GM21619 (cell line): ENCODE results near the gene NAP1L5.

Experiments
- ATAC-seq: cut with Tn5 transposase; IDR thresholded peaks from one replicate; pipeline ENCODE4 v1.9.1; 2021; ENCODE audit not compliant: unreplicated experiment

Gene NAP1L5, protein sequence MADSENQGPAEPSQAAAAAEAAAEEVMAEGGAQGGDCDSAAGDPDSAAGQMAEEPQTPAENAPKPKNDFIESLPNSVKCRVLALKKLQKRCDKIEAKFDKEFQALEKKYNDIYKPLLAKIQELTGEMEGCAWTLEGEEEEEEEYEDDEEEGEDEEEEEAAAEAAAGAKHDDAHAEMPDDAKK

DNA sequence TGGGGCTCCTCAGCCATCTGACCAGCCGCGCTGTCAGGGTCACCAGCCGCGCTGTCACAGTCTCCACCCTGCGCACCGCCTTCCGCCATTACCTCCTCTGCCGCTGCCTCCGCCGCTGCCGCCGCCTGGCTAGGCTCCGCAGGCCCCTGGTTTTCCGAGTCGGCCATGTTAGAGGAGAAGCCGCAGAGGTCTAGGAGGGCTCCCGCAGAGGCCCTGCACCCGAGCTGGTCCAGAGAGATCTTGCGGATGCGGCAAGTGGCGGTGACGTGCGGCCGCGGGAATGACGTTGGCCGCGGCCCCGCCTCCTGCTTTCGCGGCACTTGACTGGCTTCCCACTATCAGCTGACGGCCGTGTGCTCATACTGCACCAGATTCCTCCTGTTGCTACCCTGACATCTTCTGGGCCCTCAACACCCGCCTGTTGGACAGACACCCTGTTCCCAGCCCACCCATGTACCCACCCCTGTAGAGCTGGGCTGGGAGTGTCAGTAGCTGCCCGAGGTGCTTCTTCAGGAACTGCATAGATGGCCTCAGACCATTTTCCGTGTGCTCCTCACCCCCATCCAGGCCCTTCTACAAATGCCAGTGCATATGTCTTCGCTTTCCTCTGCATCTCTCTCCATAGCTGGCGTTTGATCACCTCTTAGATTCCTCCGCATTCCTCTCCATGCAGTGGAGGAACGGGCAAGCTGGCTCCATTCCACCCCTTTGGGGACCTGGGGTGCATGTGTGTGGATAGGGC lies at the start of gene NAP1L5:
Gene NAP1L5 (minus strand): TSS at position 242 of the 742 bp plus-strand sequence. CDS start 75 bp downstream, at position 167.
- peak; percentile 96 for ATAC-seq

DNA sequence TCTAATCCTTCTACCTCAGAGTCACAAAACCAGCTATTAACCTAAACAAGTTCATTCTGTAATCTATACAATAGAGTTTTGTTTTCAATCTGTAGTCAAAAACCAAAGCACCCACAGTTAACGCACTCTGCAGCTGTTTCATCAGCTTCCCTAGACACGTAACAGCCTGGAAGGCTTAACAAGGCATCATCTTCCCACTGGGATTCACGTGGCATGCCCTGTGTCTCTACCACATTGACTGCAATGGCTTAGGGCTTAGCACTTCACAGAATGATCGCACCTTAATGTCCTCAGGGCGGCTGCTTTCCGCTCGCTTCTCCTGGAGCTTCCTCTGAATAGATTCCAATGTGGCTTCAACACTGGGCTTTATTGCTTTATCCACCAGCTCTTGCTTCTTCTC lies 49.7 kb upstream of the NAP1L5 start:
- ATAC-seq, result no peak

DNA sequence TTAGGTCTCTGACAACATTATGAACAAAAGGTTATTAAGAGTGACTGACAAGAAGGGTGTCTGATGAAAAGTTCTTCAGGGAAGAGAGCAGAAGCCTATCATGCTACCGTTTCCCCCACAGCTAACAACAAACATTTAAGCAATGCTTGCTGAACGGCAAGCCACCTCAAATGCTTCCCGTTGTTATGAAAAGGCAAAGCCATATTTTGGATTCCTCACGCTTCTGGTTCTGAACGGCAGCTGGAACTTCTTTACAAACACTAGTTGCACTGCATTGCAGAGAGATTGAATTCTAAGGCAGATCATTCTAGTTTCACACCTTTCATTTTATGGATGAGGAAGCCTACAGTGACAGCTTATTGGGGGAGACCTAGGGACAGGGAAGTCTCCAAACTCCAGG lies 48.6 kb upstream of the NAP1L5 start:
- no peak for ATAC-seq

DNA sequence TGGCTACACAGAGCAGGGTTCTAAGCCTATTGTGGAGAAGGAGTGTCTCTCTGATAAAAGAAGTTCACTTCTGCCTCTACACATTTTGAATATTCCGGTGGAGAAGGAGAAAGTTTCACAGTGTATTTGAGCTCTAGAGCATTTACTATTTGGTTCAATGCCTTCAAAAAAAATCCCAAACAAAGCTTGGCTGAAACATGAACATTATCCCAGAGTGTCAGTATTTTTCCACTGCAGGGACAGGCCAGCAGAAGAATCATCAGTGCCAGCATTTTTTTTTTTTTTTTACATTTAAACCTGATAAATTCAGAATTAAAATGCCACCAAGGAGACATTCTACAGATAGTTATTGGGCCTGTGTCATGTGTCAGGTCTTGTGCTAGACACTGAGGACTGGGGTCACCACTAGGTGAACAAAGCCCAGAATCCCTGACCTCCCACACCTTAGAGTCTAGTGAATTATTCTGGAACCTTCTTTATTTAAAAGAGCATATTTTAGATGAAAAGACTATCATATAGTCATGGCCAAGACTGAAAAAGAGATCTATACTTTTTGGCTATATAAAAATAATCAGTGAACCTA lies 48.0 kb upstream of the NAP1L5 start:
- no peak for ATAC-seq

DNA sequence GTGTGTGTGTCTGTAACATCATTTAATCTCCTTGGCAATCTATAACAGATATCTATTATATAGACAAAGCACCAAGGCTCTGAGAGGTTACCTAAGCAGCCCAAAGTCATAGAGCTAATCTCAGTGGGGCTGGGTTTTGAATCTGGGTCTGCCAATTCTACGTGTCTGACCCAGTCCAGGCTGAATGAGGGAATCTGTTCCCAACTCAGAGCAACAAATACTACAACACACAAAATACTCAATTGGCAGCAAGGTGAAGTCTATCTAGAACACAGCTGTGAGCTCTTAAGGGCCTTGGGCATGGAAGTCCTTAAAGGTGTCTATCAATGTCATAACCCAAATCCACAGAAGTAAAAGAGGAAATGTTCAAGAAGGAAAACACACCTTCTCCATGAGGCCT lies 47.5 kb upstream of the NAP1L5 start:
- no peak for ATAC-seq

DNA sequence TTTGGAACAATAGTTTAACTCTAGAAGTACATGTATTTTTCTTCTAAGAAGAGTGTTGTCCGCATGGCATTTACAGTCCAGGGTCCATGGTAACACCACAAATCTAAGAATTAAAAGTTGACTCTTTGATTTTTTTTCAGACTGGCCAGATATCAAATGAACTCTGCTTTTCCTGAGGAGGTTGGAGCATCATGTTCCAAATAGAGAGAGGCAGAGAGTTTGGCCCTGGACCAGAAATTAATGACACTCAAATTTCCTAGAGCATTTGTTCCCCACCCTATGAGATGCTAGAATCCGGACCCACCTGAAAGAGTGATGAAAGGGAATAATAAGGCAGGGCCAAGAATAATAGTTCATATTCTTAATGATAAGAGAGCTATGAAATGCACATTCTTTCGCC lies 47.0 kb upstream of the NAP1L5 start:
- no peak for ATAC-seq

DNA sequence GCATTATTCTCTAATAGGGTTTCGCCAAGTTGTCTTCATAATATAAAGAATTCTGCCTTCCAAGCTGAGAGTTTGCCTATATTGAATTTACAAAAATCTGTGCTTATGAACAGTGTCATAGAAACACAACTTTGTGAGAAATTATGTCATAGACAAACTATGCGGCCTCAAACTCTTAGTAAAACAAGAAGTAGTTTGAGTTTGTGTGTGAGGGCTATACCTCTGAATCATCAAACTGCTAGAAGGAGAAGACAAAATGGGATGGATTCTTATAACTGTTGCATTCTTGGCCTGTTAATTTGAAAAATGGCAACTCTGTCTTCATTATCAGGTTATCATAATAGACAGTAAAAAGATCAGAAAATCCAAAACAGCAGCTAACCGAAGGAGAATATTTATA lies 46.1 kb upstream of the NAP1L5 start:
- no peak for ATAC-seq

DNA sequence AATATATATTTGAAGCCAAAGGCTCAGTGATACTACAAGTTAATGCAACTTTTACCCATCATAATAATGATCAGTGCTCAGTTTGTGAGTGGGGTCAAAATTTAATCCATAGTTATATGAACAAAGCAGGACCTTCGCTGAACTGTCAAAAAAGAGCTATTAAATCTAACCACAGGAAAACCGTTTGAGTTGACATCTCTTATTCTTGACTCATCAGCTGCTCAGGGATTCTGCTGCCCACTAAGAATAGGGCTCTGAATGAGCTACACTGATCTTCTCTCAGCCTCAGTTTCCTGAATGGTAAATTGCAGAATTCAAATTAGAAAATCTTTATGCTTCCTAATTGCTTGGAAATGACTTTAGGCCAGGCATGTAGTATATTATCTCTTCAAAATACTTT lies 44.9 kb upstream of the NAP1L5 start:
- ATAC-seq, result no peak

DNA sequence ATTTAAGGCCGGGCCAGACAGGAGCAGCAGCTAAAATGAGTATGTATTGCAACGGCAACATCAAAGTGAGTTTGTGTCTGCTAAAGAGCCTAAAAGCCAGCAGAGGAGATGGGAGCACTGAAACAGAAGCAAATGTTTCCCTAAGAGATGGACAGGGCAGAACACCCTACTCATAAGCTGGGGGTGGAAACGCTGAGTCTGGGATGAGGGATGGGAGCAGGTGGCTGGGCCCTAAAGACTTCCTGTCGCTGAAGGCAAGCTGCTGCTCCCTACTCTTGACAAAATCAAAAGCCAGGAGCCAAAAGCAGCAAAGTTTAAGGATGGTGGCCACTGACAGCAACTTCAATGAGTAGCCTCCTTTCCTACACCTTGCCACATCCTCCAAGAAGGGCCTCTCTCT lies 40.6 kb upstream of the NAP1L5 start:
- ATAC-seq, result no peak

DNA sequence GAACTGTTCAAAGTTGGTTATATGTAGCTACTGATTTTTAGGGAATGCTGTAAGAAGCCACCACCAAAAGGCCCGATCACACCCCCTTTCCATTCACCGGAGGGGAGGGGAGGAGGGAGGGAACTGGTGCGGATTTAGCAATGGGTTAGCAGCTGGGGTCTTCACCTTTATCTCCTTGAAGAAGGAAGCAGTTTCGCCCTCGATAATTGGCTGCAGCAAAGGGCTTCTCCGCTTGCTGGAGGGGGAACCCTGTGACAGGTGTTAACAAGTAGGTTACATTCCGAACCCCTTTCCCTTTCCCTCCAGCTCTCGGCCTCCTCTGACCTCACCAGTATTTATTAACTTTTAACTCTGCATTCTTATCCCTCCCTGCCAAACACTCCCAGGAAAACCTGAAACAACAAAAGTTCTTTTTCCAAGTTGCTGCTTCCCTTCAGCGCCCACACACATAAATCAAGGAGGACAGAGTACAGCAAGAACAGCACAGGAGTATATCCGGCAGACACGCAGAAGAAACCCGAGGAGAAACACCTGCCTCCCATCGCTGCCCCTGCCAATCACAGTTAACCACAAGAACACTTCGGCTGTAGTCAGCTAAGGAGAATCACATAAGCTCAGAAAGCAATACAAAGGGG lies 39.8 kb upstream of the NAP1L5 start:
- peak; percentile 90 for ATAC-seq

DNA sequence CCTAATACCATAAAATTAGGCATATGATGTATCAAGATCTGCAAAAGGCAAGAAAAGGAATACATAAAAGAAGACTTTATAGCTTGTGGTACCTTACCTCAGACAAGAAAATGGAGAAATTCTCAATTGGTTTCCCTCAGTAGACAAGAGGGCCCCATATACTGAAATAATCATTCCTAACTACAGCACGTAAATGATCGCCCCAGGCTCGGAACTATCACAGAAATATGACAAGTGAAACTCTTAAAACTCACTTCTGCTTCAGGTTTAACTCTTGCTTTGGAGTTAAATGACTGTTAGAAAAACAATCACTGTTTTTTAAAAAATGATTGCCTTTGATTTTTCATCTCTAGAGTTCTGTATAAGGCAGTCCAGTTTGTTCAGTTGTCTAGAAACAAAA lies 38.6 kb upstream of the NAP1L5 start:
- no peak for ATAC-seq

DNA sequence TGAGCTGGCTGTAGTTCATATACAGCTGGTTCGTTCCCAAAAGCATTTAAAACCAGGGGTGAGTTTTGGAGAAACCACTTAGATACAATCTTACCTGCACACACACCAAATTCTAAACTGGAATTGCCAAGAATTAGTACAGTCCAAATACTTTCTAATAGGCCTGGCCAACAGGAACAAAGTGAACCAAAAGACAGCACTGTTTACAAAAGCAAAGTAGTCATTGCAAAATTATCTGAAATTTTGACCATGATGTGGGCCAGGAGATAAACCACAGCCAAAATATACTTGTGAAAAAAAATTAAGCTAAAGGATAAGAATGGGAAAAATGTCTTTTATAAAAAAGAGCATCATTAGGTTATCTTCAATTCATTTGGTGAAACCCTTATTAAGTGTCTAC lies 37.9 kb upstream of the NAP1L5 start:
- no peak for ATAC-seq

DNA sequence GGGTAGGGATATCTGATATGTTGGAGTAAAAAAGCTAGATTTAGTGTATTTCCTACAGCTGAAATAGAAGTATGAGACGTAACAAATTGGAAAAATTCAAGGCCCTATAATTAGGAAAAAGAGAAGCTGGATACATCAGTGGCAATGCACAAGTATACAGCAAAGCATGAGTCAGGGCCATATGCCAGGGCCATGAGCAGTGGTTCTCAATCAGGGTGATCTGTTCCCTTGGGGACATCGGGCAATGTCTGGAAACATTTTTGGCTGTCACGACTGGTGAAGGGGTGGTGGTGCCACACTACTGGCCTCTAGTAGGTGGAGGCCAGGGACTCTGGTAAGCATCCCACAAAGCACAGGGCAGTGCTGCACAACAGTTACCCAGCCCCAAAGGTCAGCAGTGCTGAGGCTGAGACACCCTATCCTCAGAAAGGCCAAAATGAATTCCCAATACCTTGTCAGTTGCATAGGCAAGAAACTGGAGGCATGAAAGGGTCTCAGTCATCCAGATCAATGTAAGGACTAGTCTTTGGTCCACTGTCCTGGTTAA lies 36.8 kb upstream of the NAP1L5 start:
- no peak for ATAC-seq

DNA sequence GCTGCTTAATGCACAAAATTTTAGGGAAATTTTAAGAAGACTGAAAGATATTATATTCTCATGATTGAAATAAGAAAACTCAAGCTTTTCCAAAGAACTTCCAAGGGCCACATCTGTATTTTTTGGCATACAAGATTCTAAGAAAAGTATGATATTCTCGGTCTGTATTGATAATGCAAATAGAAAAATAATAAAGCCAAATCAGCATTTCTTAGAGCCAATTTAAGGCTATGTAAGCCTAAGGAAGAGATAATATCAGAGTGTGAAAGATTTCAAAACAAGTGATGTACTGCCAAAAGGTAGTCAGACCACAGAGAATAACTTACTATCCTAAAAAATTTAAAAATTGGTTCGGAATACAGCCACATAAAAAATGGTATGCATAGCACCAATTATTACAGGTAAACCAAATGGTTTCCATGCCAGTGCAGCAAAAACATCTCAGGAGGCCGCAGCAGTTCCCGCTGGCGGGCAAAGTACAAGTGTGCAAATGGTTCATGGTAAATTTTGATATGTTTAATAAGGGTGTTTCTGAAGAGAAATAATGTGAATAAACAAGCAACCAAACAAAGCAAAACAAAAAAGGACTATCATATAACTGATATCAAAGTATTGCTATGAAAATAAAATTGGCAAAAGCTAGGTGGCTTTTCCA lies 35.2 kb upstream of the NAP1L5 start:
- ATAC-seq, result no peak

DNA sequence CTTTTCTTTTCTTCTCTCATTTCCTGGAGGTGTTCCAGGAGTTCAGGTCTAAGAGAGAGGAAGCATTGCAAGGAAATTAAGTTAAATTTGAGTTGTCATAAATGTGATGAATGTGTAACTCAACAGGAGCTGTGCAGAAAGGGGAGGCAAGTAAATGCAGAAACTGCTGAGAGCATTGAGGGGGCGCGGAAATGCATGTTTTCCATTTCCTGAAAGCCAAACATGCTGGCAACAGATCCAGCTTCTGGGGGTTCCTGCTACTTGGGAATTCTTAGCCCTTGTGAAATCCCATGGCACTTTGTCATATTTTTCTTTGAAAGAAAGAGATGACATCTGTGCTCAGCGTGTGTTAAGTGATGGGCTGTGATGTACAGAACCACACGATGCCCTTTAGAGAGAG lies 33.8 kb upstream of the NAP1L5 start:
- no peak for ATAC-seq

DNA sequence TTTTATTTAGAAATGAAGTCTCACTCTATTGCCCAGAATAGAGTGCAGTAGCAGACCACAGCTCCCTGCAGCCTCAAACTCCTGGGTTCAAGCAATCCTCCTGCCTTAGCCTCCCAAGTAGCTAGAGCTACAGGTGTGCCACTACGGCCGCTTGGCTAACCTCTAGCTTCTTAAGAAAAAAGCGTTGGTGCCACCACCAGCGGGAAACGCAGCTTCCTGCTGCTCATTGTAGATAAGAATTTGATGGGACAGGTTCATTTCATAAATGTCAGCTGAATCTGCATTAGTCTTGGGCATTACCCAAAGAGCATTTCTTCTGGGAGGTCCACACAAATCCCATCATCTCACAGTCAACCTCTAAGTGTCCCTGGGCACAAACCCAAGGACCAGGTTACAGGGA lies 33.2 kb upstream of the NAP1L5 start:
- no peak for ATAC-seq

DNA sequence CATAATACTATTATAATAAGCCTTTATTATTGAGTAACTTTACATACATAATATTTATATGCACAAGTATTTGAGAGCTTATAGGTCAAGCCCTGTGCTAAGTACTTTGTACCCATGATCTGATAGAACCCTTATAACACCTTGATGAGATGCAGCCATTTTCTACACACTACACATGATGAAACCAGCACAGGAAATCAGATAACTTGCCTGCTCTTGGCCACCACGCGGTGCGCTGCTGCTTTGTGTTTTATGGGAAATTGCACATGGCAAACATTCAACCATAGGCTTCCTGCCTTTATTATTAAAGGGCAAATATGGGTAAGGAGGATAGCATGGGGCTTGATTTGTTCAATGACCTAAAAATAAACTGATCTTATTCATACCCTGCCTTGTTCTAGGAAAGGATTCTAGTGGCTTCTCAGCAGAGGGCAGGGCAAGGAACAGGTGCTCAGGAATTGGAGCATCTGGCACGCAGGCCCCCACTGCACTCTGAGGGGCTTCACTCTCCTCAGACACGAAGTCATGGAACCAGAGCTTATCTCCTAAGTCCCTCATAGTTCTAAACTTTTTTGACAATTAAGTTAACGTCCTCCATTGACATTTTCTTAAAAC lies 31.6 kb upstream of the NAP1L5 start:
- ATAC-seq, result no peak

DNA sequence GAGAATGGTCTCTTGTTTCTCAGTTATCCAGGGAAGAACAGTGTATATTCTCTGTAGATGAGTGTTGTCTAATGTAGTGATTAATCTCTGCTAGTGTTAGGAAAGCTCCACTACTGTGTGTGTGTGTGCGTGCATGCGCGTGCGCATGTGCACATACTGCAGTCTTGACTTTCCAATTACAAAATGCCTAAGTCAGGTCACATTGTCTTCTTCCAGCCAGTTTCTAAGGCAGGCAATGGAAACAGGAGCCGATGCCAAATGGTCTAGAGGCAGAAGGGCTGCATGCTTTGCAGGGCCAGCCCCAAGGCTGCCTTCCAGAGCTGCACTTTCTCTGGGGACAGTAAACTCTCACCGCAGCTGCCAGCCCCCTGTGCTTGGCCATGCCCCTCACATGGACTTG lies 30.5 kb upstream of the NAP1L5 start:
- ATAC-seq, result no peak

DNA sequence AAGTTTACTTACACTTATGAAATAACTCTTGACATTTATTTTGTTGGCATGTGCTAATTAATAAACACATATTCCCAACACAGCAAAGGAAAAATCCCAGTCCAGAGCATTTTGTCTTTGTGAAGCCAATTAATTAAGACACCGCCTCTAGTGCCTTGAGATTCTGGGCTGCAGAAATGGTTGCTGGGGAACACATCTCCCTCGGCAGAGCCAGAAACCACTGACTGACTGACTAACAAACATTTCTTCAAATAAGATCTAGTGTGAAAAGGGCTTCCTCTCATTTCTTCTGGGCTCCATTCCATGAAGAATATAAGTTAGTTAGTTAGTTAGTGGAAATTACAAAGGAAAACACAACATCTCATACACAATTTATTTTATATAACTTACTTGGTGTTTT lies 28.4 kb upstream of the NAP1L5 start:
- ATAC-seq, result no peak

DNA sequence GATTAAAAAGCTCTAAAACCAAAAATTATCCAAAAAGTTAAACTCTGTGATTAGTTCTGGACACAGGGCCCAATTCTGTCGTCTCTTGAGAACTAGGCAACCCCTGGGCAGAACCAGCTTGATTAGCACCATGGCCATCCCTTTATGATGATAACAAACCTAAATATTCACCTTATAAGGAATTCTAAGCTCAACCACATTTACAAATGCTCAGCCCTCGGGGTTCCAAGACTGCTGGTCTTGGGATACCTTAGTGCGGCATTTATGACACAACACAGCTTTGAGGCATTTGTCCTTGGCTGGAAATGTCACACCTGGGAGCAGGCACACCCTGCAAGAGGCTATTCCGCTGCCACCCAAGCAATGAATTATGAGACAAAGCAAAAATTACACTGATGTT lies 27.5 kb upstream of the NAP1L5 start:
- no peak for ATAC-seq

DNA sequence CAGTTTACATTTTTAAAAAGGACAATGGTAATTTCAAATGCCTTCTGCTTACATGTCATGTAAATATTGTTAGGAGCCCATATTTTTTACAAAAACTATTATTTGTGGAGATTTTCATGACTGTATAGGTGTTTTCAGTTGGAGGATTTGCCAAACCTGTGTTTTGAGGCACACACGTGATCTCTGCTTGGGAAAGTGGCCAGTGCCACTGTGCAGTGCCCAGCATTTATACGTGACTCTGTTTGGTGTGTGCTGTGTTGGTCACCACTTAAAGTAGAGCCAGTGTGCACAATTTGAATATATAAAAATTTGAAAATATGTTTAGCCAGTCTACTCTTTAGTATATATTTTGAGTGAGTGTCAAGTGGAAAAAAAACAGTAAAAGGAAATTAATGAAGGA lies 26.8 kb upstream of the NAP1L5 start:
- ATAC-seq, result no peak
